Mucosa of stomach (tissue), 1 donor: ENCODE results near the gene OR8K5.

ENCODE experiments used
- H3K27me3 ChIP-seq: one replicate; pipeline ENCODE4 v1.7.0; 2013; ENCODE audit warnings: mild to moderate bottlenecking, low read length; ENCODE audit not compliant: control insufficient read depth, insufficient read depth
- H3K36me3 ChIP-seq: one replicate; pipeline ENCODE4 v1.7.0; 2013; ENCODE audit warnings: low read length; ENCODE audit not compliant: control insufficient read depth, insufficient read depth
- H3K4me1 ChIP-seq: one replicate; pipeline ENCODE4 v1.7.0; 2013; ENCODE audit warnings: mild to moderate bottlenecking, low read length; ENCODE audit not compliant: control insufficient read depth, insufficient read depth
- H3K4me3 ChIP-seq: one replicate; pipeline ENCODE4 v1.7.0; 2013; ENCODE audit warnings: low read length
- H3K9ac ChIP-seq: one replicate; pipeline ENCODE4 v1.7.0; 2013; ENCODE audit warnings: mild to moderate bottlenecking, low read length, moderate library complexity
- H3K9me3 ChIP-seq: one replicate; pipeline ENCODE4 v1.7.0; 2013; ENCODE audit warnings: mild to moderate bottlenecking, low read length, moderate library complexity; ENCODE audit not compliant: control insufficient read depth
- donor health status: Pancreatic carcinoma.

The OR8K5 gene

DNA sequence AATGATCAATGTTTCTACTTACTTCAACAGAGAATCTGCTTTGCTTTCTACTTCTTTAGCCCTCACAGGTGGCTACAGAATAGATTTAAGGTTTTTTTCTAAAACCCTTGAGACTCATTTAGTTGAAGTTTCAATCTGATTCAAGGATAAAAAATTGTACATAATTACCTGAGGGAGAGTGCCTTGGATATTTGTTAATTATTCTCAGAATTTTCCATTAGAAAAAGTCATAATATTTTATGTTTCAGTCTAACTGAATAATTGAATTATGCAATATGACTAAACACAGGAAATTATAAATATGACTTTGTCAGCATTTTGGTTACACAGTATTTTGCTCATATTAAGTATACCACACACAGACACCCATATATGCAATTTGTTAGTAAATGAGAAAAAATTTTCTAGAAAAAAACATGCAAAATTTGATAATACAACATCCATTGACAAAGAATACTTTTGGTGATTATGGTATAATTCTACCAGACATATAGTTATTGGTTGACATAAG, 19.9 kb downstream of the OR8K5 start, which contains the start of gene OR8J3:
Gene OR8J3 (minus strand): TSS at position 51 of the 511 bp plus-strand sequence. CDS start 2,483 bp downstream, outside the sequence.
- Histone ChIP-seq H3K27me3 (no peaks in the 10 kb centered on the region), H3K9me3 (no peaks in the 10 kb centered on the region), H3K9ac (no peak within 1 kb of the TSS), H3K4me1 (no peaks in the 10 kb centered on the region), H3K36me3 (no peaks in the 10 kb centered on the region), H3K4me3 (no peak within 1 kb of the TSS)

- Histone ChIP-seq H3K27me3 (no peaks in the 10 kb centered on the region), H3K9me3 (no peaks in the 10 kb centered on the region), H3K4me3 (no peak within 1 kb of the TSS), H3K9ac (no peak within 1 kb of the TSS), H3K4me1 (no peaks in the 10 kb centered on the region), H3K36me3 (no peaks in the 10 kb centered on the region)
Observed at GRCh38 chr11:56122073-56122472, 38.0 kb downstream of the OR8K5 start, which contains the start of gene OR8H3. TSS of gene OR8H3 (plus strand) at chr11:56122373. CDS start at chr11:56122373, 0 bp downstream.
